SK-N-MC (cell line): ENCODE data around the gene CHP1.

Experiments used
- EZH2 ChIP-seq: fragments of 200-600 bp; sonication (generic); IDR thresholded peaks from one replicate; pipeline ENCODE4 v1.6.1; 2017; ENCODE audit warnings: antibody characterized with exemption
- FOXP2 ChIP-seq: optimal IDR thresholded peaks from 2 replicates; pipeline ENCODE3; 2011; ENCODE audit warnings: mild to moderate bottlenecking, moderate library complexity; ENCODE audit not compliant: insufficient read depth; ENCODE audit errors: extremely low read length, control extremely low read depth
- POLR2AphosphoS5 ChIP-seq: IDR thresholded peaks from 2 replicates; pipeline ENCODE4 v1.6.1; 2012; ENCODE audit warnings: mild to moderate bottlenecking, low read depth, low read length, borderline replicate concordance

DNA sequence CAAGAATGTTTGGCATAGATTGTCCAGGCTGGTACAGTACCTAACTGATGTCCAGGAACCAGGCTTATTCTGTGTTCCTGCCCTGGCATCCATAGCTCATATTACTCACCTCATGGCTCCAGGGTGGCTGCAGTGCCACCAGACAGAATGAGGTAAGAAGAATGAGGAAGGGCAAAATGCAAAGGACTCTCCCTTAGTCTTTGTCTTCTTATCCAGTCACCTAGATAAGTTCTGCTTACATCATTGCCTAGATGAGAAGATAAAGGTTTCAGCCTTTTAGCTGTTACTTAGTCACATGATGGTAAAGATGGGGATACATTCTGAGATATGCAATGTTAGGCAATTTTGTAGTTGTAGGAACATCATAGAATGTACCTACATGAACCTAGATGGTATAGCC, 45.8 kb downstream of the CHP1 start:
- no peak for TF ChIP-seq POLR2AphosphoS5
- TF ChIP-seq EZH2, result no peak
- TF ChIP-seq FOXP2, result no peak
